SHP77 treated with DMSO at 0.1 percent for 48 hours (cell line): ENCODE measurements around the gene CRYBA4.

ENCODE experiments used
- DNase-seq: peaks from one replicate; lab custom pipeline; 2025; lab: John Stamatoyannopoulos, UW

Gene CRYBA4

DNA sequence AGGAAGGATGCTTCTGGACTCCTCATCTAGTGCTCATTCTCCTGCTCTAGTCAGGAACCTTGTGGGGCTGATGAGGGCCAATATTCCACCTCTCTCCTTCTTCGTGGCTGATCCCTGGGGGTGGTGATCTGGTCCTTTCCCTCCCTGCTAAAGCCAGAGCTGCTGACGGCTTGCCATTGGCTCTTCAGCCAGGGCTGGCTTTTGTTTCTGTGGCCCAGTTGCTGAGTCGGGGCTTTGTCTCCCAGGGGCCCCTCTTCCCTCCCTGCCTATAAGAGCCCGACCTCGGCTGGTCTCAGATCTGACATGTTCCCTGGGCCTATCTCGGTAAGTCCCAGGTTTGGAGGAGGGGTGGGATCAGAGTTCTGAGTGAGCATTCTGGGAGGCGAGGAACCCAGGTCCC lies at the start of gene CRYBA4:
Gene CRYBA4, plus strand, starts transcription at position 301 of the 400 bp plus-strand sequence. CDS start 634 bp downstream, outside the sequence.
- no peak for DNase-seq

- no peak for DNase-seq
Measured at GRCh38 chr22:26573026-26573662, 48.6 kb upstream of the CRYBA4 start.

DNA sequence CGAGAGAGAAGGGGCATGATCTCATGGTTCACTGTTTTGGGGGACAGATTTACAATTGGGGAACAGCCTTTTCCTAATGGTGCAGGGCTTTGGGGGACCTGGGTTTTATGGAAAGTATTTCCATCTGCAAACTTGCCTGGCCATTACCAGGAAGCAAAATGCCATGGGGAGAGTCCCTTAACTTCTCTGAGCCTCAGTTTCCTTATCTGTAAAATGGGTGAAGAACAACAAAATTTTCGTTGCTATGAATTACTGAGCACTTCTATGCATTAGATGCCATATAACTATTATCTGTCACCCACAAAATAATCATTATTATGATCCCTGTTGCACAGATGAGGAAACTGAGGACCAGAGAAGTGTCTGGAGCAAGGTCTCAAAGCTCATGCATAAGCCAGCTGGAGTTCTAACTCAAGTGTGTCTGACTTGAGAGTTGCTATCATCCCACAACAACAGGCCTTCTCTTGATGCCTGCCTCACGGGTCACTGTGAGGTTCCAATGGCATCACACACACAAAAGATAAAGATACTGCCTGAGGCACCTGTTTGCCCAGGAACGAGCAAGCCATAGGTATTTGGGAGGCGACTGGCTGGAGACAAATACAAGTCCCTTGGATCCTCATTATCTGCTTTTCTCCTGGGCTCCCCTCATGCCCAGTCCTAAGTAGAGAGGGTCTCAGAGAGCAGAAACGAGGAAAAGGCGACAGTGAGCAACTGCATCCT lies 47.6 kb upstream of the CRYBA4 start:
- DNase-seq, result no peak

DNA sequence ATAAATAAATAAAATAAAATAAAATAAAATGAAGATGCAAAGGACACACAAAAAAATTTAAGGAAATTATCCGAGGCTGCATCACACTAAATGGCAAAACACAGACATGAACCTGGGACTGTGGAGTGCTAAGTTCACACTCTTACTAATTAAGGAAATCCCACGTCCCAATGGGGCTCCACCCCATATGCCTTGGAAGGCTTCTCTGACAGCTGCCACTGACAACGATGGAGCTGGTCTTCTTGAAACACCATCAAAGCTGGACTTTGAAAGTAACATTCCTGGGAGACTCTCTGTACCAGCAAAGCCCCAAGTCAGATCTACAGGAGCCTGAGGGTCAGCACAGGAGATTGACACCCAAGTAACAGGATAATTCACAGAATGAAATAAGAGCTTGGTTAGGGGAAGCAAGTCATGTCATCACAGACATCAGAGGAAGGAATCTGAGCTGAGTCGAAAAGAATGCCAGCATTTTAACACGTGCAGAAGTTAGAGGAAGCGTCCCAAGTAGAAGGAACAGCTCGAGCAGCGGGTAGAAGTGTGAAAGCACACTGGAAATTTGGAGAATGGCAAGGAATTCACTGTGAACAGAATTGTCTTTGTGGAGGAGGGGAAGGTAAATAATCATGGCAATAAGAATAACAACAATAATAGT lies 45.6 kb upstream of the CRYBA4 start:
- DNase-seq, result no peak

DNA sequence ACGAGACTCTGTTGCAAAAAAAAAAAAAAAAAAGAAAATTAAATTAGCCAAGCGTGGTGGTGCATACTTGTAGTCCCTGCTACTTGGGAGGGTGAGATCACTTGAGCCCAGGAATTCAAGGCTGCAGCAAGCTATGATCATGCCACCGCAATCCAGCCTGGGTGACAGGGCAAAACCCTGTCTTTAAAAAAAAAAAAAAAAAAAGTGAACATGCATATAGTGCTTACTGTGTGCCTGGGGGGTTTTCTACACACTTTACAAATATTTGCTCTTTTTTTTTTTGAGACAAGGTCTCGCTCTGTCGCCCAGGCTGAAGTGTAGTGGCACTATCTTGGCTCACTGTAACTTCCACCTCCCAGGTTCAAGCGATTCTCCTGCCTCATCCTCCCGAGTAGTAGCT lies 44.7 kb upstream of the CRYBA4 start:
- no peak for DNase-seq

GRCh38 chr22:26579331-26579886 lies 42.4 kb upstream of the CRYBA4 start:
- no peak for DNase-seq

- DNase-seq, result no peak
Measured at GRCh38 chr22:26580240-26580962, 41.4 kb upstream of the CRYBA4 start.

GRCh38 chr22:26581026-26581425 lies 40.7 kb upstream of the CRYBA4 start:
- no peak for DNase-seq

DNA sequence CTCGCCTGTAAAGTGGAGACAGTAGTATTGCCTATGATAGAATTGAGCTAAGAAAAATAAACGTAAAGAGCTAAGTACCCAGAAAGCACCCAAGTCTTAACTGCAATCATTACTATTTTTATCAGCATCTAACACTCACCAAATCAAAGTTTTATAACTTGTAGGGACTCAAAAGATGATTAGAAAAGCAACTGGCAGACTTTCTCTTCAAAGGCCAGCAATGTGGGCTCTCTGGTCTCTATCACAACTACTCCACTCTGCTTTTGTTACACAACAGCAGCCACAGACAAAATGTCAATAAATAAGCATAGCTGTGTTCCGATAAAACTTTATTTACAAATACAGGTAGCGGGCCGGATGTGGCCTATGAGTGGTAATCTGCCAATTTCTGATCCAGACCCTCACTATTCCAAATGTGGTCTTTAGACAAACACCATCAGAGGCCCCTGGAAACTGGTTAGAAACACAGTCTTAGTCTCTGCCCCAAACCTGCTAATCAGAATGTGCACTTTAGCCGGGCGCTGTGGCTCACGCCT lies 40.1 kb upstream of the CRYBA4 start:
- DNase-seq, result no peak

DNA sequence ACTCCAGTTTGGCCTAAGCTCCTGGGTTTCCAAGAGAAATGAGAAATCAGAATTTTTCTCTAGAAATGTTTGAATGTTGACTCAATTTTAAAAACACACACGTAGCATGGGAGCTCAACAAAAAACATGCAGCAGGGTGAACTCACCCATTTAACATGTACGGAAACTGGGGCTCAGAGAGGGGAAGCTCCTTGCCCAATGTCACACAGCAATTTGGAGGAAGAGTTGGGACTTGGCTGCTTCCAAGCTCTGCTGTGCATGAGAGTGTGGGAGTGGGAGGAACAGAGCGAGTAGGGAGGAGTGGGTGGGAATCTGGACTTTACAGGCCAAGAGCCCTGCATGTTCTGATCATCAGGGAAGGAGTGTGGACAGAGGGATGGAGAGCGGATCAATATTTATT lies 37.8 kb upstream of the CRYBA4 start:
- DNase-seq, result no peak

DNA sequence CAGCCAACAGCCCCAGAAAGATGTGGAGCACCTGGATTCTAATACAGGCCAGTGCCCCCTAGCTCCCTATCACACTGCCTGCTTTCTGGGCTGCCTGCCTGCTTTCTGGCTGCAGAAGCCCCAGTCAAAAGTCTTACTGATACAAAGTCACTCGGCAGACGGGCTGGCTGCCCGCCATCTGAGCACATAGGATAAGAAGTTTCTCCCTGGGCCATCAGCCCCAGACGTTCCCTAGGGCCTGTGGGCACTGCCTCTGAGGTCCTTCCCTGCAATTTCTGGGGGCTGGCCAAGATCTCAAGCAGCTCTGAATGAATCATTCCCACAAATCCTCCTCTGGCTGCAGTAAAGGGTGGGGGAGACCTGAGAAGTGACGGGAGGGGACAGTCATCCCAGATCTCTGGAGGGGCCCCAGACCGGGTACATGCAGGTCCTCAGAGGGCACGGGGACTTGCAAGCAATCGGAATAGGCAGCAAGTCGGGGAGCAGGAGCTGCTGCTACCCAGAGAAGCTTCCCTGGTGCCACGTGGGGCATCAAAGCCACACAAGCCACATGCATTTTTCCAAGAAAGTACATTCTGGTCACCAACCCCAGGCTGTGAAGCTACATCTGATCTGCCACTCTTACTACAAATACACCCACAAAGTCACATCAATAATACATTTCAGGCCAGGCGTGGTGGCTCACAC lies 36.5 kb upstream of the CRYBA4 start:
- no peak for DNase-seq

DNA sequence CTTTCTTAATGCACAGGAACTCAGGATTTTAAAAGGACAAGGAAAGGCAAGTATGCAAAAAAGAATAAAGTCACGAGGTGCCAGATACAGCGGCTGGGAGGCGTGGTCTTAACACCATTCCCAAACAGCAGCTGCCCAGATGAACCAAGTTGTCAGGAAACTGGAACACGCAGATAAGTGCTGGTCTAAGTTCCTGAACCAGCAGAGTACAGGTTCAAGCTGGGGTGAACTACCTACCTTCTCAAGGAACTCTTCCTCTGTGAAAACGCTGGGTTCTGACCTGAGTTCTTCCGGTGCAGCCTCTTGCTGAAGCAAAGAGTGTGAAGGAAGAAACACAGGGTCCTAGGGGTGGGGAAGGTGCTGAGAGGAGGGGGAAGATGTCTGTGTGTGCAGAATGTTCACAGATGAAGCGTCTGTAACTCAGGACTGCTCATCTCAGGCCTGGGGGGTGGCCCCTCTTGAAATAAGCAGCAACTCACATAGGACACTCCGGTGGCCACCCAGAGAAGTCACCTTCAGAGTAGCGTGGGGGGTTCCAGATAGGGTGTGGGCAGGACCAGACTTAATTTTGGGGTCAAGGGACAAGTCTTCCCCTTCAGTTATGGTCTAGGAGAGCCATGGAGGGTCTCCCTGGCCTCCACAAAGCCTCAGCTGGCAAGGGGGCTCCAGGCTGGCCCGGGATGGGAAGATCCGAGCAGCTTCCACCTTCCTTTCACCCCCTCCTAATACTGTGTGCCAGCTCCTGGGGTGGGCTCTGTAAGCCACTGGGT lies 35.0 kb upstream of the CRYBA4 start:
- DNase-seq, result no peak

DNA sequence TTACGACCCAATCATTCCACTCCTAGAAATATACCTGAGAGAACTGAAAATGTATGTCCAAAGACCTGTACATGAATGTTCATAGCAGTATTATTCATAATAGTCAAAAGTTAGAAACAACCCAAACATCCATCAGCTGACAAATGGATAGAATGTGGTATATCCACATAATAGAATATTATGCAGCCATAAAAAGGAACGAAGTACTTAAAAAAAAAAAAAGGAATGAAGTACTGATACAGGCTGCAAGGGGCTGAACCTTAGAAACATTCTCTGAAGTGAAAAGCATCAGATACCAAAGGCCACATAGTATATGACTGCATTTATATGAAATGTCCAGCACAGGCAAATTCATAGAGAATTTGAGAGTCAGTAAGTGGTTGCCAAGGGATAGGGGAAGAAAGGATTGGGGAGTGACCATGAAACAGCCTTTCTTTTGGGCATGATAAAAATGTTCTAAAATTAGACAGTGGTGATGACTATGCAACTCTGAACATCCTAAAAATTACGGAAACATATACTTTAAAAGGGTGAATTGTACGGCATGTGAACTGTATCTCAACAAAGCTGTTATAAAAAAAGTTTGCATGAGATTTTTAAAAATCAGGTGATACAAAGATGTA lies 33.7 kb upstream of the CRYBA4 start:
- no peak for DNase-seq

DNA sequence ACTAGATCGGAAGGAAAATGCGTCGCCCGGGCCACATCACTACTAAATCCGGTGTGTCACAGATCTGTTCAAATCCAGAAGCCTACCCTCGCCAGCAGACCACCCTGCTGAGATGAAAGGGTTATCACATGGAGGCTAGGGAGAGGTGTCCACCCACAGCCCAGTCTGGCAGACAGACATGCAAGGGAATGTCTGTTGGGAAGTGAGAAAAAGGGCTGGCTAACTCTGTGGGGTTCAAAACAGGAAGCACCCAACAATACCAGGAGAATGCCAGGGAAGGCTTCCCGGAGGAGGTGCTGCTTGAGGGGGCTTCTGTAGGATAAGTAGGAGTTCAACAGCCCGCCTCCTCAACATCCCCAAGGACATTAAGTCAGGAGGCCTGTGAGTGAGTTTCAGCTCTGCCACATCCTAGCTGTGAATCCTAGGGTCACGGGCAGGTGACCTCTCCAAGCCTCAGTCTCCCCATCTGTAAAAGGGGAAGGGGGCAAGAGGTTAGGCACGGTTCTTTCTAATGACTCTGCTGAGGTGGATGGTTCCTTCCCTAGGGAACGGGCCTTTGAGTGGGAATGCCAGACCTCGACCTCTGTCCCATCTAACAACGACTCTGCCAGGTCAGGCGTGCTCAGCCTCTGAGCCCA lies 32.9 kb upstream of the CRYBA4 start:
- no peak for DNase-seq

DNA sequence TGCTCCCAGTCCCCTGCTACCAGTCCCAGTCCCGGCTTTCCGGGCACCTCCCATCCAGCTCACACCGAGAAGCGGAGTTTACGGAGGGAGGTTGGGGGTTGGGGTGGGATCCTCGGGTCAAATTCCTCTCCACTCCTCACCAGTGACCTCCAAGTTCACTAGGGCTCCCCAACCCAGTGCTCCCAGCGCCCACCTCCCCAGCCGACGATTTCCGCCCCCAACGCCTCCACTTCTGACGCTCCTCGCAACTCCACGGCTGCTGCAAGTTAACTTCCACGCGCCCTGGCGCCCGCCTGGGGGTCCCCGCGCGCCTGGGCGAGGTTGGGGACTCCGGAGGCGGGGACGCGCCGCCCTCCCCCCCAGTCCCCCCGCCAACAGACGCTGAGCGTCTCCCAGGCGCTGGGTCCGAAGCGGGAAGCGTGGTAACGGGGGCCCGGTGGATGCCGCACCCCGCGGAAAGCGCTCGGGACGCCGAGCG lies 32.4 kb upstream of the CRYBA4 start:
- no peak for DNase-seq

- no peak for DNase-seq
Measured at GRCh38 chr22:26589845-26590736, 31.7 kb upstream of the CRYBA4 start, which contains the start of gene TPST2. TSS of gene TPST2 (minus strand) at chr22:26590132. CDS start at chr22:26541630, 48,502 bp downstream.

GRCh38 chr22:26592421-26592891 lies 29.3 kb upstream of the CRYBA4 start:
- no peak for DNase-seq

DNA sequence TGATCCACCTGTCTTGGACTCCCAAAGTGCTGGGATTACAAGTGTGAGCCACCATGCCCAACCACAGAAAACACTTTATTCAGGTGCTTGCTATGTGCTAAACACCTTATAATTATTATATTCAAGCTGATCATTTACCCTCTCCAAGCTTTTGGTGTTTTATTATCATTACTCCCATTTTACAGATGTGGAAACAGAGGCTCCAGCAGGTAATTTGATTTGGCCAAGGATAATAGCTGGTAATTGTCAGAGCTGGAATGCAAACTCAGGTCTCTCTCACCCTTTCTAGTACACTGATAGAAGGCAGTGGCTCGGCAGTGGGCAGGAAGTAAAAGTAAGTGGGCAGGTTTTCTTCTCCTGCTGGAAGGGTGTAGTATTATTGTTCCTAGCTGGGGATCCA lies 28.0 kb upstream of the CRYBA4 start:
- DNase-seq, result no peak
